ENCODE measurements around the gene NPPA. TPM values are rescaled to one million over a fixed set of nuclear protein-coding genes. Genes with fewer than 3 reads are reported as not detected.

Gene NPPA
- total RNA-seq, 1 donor from 2014 or later, result not detected

- ATAC-seq, result no peak
Measured at GRCh38 chr1:11841245-11842153, 6.1 kb downstream of the NPPA start.

GRCh38 chr1:11839727-11840705 lies 7.6 kb downstream of the NPPA start:
- ATAC-seq, result no peak

GRCh38 chr1:11838349-11839272 lies 9.0 kb downstream of the NPPA start:
- peak; percentile 86 for ATAC-seq

- ATAC-seq, result no peak
Measured at GRCh38 chr1:11837767-11838348, 9.7 kb downstream of the NPPA start.

GRCh38 chr1:11836955-11837766 lies 10.4 kb downstream of the NPPA start:
- ATAC-seq, result no peak

GRCh38 chr1:11835441-11836225 lies 11.9 kb downstream of the NPPA start:
- no peak for ATAC-seq

GRCh38 chr1:11833900-11834299 lies 13.7 kb downstream of the NPPA start:
- no peak for ATAC-seq

GRCh38 chr1:11833497-11833896 lies 14.1 kb downstream of the NPPA start:
- no peak for ATAC-seq

GRCh38 chr1:11831945-11832725 lies 15.4 kb downstream of the NPPA start:
- no peak for ATAC-seq

GRCh38 chr1:11828511-11828910 lies 19.1 kb downstream of the NPPA start:
- ATAC-seq, result no peak

- ATAC-seq, result no peak
Measured at GRCh38 chr1:11826946-11827345, 20.6 kb downstream of the NPPA start.

GRCh38 chr1:11825131-11825530 lies 22.5 kb downstream of the NPPA start:
- ATAC-seq, result no peak

- no peak for ATAC-seq
Measured at GRCh38 chr1:11823366-11824137, 24.0 kb downstream of the NPPA start.

- ATAC-seq, result no peak
Measured at GRCh38 chr1:11822091-11822490, 25.5 kb downstream of the NPPA start.

GRCh38 chr1:11817192-11817591 lies 30.4 kb downstream of the NPPA start:
- no peak for ATAC-seq

GRCh38 chr1:11813021-11813420 lies 34.6 kb downstream of the NPPA start:
- no peak for ATAC-seq

- no peak for ATAC-seq
Measured at GRCh38 chr1:11807133-11807532, 40.5 kb downstream of the NPPA start.

- peak; percentile 53 for ATAC-seq
Measured at GRCh38 chr1:11806307-11806936, 41.2 kb downstream of the NPPA start.
